ENCODE measurements around the gene FOXA2. TPM values are rescaled to one million over a fixed set of nuclear protein-coding genes. Genes with fewer than 3 reads are reported as not detected.
"Not testable (repeated sequence)": the region's sequence is repeated elsewhere in the genome, so short reads cannot be mapped to it uniquely, and the experiment has no call there.

FOXA2 gene
- total RNA-seq, 1 experiment from 2014 or later: not detected

- DNase-seq (ENCODE audit: low read depth): no peak
Observed at GRCh38 chr20:22567944-22568871, 16.2 kb downstream of the FOXA2 start.

GRCh38 chr20:22566876-22567658, 17.3 kb downstream of the FOXA2 start:
- no peak for DNase-seq (ENCODE audit: low read depth)

GRCh38 chr20:22563062-22563965, 21.1 kb downstream of the FOXA2 start:
- no peak for DNase-seq (ENCODE audit: low read depth)

GRCh38 chr20:22562620-22563019, 21.8 kb downstream of the FOXA2 start:
- no peak for DNase-seq (ENCODE audit: low read depth)

GRCh38 chr20:22561965-22562577, 22.3 kb downstream of the FOXA2 start:
- DNase-seq (ENCODE audit: low read depth): no peak

GRCh38 chr20:22560817-22561216, 23.6 kb downstream of the FOXA2 start:
- DNase-seq (ENCODE audit: low read depth): no peak

- no peak for DNase-seq (ENCODE audit: low read depth)
Observed at GRCh38 chr20:22559711-22560318, 24.6 kb downstream of the FOXA2 start.

- no peak for DNase-seq (ENCODE audit: low read depth)
Observed at GRCh38 chr20:22557403-22558276, 26.7 kb downstream of the FOXA2 start.

GRCh38 chr20:22556565-22557056, 27.8 kb downstream of the FOXA2 start:
- DNase-seq (ENCODE audit: low read depth): no peak

GRCh38 chr20:22555791-22556564, 28.4 kb downstream of the FOXA2 start:
- DNase-seq (ENCODE audit: low read depth): no peak

GRCh38 chr20:22554391-22554790, 30.0 kb downstream of the FOXA2 start:
- DNase-seq (ENCODE audit: low read depth): no peak

- not testable (repeated sequence) for DNase-seq (ENCODE audit: low read depth)
Observed at GRCh38 chr20:22550514-22550913, 33.9 kb downstream of the FOXA2 start.

- DNase-seq (ENCODE audit: low read depth): no peak
Observed at GRCh38 chr20:22548040-22548439, 36.3 kb downstream of the FOXA2 start.

GRCh38 chr20:22546344-22546743, 38.0 kb downstream of the FOXA2 start:
- DNase-seq (ENCODE audit: low read depth): no peak

GRCh38 chr20:22545045-22545444, 39.3 kb downstream of the FOXA2 start:
- DNase-seq (ENCODE audit: low read depth): no peak

GRCh38 chr20:22544462-22544861, 39.9 kb downstream of the FOXA2 start:
- DNase-seq (ENCODE audit: low read depth): no peak

- no peak for DNase-seq (ENCODE audit: low read depth)
Observed at GRCh38 chr20:22542427-22542826, 41.9 kb downstream of the FOXA2 start.

- DNase-seq (ENCODE audit: low read depth): no peak
Observed at GRCh38 chr20:22540832-22541231, 43.5 kb downstream of the FOXA2 start.

Data from RPMI7951 (cell line).